Superior temporal gyrus (tissue), 1 donor: ENCODE measurements around the gene PUS1.
"Not testable (repeated sequence)": the region's sequence is repeated elsewhere in the genome, so short reads cannot be mapped to it uniquely, and the experiment has no call there.

ENCODE experiments used
- DNase-seq: peaks from one replicate; pipeline ENCODE4 v3.0.0-alpha.2; 2016; ENCODE audit errors: extremely low spot score

PUS1 gene

DNA sequence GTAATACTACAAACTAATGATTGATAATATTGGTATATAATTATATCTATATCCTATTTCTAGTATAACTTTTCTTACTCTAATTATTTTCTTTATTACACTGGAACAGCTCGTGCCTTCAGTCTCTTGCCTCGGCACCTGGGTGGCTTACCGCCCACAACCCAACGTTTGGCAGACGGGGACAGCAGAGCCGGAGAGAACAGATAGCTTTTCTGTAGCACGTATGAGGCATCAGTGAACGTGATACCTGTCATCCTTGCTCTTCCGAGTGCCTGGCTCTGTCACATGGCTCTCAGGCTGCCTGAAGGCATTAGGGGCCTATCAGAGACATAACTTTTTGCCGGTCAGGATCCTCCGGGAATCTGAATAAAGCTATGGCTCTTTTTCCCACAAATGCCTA is 5.5 kb downstream of the PUS1 start:
- no peak for DNase-seq

DNA sequence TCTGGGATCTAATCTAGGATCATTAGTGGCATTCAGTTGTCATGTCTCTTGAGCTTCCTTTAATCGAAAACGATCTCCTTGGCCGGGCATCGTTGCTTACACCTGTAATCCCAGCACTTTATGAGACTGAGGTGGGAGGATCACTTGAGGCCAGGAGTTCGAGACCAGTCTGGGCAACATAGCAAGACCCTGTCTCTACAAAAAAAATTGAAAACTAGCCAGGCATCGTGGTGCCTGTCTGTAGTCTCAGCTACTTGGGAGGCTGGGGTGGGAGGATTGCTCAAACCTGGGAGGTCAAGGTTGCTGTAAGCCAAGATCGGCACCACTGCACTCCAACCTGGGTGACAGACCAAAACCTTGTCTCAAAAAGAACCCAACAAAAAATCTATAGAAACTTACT is 9.0 kb downstream of the PUS1 start:
- no peak for DNase-seq

DNA sequence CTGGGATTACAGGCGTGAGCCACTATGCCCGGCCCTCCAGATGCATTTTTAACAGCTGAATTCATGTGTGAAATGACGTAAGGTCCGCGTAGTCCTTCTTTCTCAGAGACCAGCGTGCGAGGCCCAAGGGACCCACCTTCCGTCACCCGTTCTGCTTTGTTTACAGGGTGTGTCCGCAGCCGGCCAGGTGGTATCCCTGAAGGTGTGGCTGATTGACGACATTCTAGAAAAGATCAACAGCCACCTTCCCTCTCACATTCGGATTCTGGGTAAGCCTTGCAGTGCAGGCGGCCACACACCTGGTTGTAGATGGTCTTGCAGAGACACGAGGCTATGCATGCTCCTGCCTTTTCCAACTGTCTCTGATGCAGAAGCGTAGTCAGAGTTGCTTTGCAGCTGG is 9.9 kb downstream of the PUS1 start:
- DNase-seq = no peak

DNA sequence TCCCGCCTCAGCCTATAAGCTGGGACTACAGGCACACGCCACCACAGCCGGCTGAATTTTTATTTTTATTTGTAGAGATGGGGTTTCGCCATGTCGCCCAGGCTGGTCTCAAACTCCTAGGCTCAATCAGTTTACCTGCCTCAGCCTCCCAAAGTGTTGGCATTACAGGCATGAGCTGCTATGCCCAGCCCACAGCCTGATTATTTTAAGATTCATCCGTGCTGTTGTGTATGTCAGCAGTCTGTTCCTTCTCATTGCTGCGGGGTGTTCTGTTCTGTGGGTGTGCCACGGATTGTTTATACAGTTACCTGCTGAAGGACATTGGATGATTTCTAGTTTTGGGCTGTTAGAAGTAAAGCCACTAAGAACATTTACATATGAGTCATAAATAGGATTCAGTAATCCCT is 11.1 kb downstream of the PUS1 start:
- DNase-seq = no peak

DNA sequence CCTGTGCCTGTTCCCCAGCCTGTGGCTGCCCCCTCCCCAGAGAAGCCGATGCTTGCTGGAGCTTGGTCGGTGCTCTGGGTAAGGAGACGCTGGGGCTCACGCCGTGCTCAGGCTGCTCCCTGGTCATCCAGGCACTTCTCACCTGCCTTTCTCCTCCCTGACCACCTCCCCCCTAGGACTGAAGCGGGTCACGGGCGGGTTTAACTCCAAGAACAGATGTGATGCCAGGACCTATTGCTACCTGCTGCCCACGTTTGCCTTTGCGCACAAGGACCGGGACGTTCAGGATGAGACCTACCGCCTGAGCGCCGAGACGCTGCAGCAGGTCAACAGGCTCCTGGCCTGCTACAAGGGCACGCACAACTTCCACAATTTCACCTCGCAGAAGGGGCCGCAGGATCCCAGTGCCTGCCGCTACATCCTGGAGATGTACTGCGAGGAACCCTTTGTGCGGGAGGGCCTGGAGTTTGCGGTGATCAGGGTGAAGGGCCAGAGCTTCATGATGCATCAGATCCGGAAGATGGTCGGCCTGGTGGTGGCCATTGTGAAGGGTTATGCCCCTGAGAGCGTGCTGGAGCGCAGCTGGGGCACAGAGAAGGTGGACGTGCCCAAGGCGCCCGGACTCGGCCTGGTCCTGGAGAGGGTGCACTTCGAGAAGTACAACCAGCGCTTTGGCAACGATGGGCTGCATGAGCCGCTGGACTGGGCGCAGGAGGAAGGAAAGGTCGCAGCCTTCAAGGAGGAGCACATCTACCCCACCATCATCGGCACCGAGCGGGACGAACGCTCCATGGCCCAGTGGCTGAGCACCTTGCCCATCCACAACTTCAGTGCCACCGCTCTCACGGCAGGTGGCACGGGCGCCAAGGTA is 12.3 kb downstream of the PUS1 start:
- no peak for DNase-seq

DNA sequence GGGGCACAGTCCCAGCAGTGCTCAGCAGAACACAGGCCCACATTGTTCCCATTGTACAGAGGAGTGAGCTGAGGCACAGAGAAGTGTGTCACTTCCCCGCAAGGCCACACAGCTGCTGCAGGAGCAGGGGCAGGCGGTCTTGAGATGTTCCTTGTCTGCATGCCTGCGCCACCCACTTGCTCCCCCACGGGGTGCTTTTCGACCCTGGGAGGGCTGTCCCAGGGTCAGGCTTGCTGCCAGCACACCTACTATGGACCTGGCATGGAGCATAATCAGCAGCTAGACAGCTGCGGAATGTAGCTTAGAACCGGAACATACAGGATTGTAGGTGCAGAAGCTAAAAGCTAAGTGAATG is 12.9 kb downstream of the PUS1 start:
- no peak for DNase-seq

DNA sequence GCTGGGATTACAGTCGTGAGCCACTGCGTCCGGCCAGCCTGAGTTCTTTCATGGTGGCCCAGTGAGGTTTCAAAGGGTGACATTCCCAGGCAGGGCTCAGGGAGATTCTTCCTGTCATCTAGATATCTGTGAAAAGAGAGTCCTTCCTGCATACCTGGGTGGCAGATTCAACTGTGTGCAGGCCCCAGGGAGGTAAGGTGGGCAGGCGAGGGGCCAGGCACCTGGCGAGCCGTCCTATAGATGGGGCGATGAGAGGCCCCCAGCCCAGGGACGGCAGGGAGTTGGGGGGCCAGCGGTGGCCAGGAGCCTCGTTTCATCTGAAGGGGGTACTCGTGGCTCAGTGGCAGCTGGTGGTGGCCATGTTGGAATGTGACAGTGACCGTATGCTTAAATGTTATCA is 13.6 kb downstream of the PUS1 start:
- no peak for DNase-seq

DNA sequence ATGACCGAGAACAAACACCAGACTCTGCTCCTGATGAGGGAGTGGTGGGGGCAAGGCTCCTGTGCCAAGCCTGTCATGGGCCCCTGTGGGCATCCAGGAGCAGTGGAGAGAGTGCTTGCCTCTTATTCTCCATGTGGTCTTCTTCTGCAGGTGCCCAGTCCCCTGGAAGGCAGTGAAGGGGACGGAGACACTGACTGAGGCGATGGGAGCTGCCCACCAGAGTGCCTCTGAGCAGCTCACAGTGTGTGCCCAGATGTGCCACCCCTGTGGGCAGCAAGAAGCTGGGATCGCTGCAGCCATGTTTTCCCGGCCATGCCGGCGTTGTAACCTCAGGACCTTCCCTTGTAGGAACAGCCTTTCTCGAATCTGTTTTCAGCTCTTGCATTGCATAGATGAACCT is 14.3 kb downstream of the PUS1 start:
- no peak for DNase-seq

DNA sequence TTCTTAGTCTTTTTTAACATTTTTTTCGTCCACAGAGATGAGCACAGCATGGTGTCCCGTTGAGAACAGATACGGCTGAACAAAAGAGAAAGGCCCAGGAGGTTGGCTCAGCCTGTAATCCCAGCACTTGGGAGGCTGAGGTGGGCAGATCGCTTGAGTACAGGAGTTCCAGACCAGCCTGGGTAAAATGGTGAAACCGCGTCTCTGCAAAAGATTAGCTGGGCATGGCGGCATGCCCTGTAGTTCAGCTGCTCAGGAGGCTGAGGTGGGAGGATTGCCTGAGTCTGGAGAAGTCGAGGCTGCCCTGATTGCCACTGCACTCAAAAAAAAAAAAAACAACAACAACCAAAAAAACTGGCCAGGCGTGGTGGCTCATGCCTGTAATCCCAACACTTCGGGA is 14.8 kb downstream of the PUS1 start:
- DNase-seq = no peak

DNA sequence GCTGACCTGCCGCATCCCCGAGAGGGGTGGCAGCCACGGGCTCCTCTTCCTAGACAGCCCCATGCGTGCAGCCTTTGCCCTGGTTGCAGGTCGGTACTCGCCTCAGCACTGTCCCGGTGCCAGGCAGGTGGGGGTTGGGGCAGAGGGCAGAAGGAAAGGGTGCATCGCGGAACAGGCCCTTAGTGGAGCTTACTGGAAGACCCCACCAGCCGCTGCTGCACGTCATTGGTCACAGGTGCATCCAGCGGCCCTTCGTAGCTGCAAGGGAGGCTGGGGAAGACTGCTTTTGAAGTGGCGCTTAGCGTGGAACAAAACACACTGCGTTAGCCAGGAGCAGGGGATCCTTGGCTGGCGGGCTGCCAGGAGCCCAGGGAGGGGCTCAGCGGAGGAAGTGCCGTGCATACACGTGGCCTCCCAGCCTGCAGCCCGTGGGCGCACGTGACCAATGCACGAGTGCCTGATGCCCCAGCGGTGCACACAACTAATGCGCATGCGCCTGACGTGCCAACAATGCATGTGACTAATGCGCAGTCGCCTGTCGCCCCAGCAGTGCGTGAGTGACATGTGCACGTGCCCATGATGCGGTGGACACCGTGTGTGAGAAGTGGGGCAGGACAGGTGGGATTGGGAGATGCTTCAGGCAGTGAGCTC is 15.7 kb downstream of the PUS1 start:
- no peak for DNase-seq

DNA sequence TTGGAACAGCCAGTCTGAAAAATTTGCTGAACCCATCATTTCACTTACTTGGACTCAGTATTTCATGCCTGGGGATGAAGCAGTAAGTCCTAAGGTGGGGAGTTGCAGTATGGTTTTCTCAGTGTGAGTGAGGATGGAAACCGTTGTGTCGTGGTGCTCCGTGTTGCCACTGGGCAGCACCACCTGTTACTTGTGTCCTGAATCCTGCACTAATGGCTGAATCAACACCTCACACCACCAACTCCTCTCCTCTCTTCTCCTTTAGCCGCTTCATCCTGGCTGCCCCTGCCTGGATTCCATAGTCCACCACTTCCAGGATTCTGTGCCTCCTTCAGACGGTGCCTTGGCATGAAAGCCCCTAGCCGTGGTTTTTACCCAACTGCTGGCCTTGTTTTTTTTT is 17.7 kb downstream of the PUS1 start:
- no peak for DNase-seq

DNA sequence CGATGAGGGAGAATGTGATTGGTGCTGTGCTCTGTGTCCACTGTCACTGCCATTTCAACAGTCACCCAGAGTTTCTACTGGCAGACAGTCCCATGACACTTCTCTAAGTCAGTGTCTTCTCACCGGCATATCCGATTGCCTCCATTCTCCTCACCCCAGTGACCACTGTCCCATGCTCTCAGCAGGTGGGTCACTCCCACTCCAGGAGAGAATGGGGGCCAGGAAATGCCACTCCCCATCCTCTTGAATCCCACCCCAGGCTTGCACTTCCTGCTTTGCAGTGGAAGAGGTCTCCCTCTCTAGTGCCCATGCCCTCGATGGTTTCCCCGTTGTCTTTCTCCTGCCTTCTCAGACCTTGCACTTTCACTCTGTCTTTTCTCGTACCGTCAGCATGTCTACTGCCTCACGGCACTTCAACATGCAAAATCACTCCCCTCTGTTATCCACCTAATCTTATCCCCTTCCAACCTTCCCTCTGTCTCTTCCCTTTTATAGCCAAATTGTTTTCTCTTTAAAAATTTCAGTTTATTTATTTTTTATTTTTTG is 18.5 kb downstream of the PUS1 start:
- no peak for DNase-seq

DNA sequence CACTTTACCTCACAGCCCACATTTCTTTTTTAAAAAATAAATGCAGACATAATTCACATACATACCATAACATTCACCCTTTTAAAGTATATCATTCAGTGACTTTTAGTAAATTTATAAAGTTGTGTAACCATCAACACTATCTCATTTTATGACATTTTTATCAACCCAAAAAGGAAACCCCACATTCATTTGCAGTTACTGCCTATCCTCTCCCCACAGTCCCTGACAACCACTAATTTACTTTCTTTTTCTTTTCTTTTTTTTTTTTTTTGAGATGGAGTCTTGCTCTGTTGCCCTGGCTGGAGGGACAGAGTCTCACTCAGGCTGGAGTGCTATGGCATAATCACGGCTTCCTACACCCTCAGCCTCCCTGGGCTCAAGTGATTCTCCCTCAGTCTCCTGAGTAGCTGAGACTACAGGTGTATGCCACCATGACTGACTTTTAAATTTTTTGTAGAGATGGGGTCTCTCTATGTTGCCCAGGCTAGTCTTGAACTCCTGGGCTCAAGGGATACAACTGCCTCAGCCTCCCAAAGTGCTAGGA is 19.2 kb downstream of the PUS1 start:
- DNase-seq = no peak

DNA sequence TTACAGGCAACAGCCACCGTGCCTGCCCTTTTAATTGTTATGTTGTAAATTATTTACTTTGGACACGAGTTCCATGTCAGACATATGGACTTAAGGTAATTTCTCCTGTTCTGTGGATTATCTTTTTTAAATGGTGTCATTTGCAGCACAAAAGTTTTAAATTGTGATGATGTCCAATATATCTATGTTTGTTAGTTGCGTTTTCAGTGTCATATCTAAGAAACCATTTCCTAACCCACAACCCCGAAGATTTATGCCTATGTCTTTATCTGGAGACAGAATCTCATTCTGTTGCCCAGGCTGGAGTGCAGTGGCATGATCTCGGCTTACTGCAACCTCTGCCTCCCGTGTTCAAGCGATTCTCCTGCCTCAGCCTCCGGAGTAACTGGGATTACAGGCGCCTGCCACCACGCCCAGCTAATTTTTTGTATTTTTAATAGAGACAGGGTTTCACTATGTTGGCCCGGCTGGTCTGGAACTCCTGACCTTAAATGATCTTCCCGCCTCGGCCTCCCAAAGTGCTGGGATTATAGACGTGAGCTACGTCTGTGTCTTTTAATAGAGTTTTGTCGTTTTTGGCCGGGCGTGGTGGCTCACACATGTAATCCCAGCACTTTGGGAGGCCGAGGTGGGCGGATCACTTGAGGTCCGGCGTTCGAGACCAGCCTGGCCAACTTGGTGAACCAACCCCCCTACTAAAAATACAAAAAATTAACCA is 19.8 kb downstream of the PUS1 start:
- not testable (repeated sequence) for DNase-seq

DNA sequence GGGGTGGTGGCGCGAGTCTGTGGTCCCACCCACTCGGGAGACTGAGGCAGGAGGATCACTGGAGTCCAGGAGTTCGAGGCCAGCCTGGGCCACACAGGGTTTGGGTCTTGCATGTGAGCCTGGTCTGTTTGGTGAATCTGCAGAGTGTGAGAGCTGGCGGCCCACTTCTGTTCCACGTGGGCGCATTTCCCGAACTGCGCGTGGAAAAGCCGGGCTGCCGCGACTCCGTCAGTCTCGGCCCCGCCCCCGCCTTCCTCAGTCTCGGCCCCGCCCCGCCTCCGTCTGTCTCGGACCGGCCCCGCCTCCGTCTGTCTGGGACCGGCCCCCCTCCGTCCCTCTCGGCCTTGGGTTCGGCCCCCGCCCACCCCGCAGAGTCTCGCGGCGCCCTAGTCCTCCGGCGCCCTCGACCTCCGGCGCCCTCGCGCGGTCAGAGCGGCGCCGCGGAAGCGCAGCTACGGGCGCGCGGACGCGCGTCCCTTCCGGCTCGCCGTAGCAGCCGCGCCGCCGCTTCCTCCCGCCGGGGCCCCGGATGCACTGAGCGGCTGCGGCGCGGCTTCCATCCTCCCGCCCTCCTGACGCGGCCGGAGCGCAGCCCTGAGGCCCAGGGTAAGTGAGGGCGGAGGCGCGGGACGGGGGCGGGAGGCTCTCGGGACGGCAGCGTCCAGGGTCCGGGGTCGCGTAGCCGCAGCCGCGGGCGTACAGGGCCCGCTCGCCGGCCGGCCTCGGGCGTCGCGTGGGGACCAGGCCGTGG is 20.5 kb downstream of the PUS1 start, which contains the start of gene EP400:
TSS of gene EP400 (plus strand) at position 512 of the 751 bp plus-strand sequence. CDS start 10,678 bp downstream, outside the sequence.
- peak; percentile 83 for DNase-seq

DNA sequence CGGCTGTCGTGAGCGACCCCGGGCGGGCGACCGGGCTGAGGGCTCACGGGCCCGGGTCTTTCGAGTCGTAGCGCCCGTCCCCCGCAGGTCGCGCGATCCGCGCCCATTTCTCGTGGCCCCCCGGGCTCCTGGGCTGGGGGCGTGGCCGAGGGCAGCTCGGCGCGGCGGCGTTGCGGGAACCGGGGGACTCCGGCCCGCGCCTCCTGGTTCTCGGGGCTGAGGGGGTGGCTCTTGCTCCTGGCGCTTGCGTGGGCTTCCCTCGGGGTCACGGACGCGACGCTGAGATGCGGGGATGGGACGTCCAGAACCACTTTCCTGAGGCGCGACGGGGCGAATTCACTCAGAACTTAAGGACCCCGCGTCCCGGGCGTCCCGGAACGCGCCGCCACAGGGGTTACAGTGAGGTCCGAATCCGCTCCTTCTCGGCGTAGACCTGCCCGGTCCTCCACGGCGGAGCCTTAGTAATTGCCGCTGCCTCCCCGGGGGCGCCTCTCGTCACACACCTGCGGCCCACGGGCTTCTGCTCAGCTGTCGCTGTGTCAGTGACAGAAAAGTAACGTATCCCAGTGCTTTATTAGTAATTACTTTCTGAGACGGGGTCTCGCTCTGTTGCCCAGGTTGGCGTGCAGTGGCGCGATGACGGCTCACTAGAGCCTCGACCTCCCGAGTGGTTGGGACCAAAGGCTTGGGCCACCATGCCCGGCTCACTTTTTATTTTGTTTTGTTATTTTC is 21.3 kb downstream of the PUS1 start:
- no peak for DNase-seq

DNA sequence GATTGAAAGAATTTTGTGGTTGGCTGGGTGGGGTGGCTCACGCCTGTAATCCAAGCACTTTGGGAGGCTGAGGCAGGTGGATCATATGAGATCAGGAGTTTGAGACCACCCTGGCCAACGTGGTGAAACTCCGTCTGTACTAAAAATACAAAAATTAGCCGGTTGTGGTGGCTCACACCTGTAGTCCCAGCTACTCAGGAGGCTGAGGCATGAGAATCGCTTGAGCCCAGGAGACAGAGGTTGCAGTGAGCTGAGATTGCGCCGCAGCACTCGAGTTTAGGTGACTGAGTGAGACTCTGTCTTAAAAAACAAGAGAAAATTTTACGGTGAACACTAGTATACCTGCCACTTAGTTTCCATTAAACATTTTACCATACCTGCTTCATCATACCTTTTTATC is 24.7 kb downstream of the PUS1 start:
- not testable (repeated sequence) for DNase-seq

DNA sequence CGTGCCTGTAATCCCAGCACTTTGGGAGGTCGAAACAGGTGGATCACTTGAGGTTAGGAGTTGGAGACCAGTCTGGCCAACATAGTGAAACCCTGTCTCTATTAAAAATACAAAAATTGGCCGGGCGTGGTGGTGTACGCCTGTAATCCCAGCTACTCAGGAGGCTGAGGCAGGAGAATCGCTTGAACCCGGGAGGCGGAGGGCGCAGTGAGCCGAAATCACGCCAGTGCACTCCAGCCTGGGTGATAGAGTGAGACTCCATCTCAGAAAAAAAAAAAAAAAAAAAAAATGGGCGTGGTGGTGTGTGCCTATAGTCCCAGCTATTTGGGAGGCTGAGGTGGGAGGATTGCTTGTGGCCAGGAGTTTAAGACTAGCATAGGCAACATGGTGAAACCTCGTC is 25.4 kb downstream of the PUS1 start:
- DNase-seq = not testable (repeated sequence)

DNA sequence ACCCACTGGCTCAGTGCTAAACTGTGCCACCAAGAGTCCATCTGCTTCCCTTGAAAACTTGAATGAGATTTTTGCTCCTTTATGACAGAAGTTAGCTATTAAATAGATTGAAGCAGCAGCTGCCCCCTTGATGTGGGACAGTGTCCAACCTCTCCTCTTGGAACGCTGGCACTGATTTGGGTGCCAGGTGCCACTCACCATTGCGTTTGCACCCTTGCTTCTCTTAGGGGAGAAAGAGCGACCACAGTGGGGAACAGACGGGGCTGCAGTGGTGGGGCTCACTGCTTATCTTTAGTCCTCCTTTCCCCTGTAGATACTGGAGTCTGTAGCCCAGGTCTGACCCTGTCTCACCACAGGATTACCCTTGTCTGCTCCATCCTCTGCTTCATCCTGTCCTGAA is 30.0 kb downstream of the PUS1 start:
- DNase-seq = no peak
